ENCODE measurements around the gene DELE1. TPM values are rescaled to one million over a fixed set of nuclear protein-coding genes. Genes with fewer than 3 reads are reported as not detected.

DELE1 gene
- total RNA-seq, 1 experiment from 2014 or later, result 47.0 TPM

Other genes starting within 250 kb of the DELE1 start
- gene ARAP3, start 241.6 kb upstream of the DELE1 start, total RNA-seq (2014; rRNA removed; shearing (Covaris generic)), result 2.5 and 5.5 TPM in 2 replicates
- gene PCDH1, start 45.5 kb upstream of the DELE1 start, total RNA-seq (2014; rRNA removed; shearing (Covaris generic)), result 4.9 and 5.4 TPM in 2 replicates
- not detected in 2 replicates for gene PCDH12, start 34.3 kb downstream of the DELE1 start, total RNA-seq (2014; rRNA removed; shearing (Covaris generic))
- gene RNF14, start 45.2 kb downstream of the DELE1 start, total RNA-seq (2014; rRNA removed; shearing (Covaris generic)), result 24.7 and 78.2 TPM in 2 replicates
- gene GNPDA1, start 89.2 kb downstream of the DELE1 start, total RNA-seq (2014; rRNA removed; shearing (Covaris generic)), result 85.5 and 151 TPM in 2 replicates
- 54.8 and 83.9 TPM in 2 replicates for gene NDFIP1, start 184.9 kb downstream of the DELE1 start, total RNA-seq (2014; rRNA removed; shearing (Covaris generic))